NCI-H187 treated with DMSO at 0.1 percent for 48 hours (cell line): ENCODE data around the gene YAF2.

Experiments used
- DNase-seq: peaks from one replicate; lab custom pipeline; 2025; lab: John Stamatoyannopoulos, UW

Gene YAF2

GRCh38 chr12:42144408-42145196 lies 93.4 kb downstream of the YAF2 start, which contains the start of gene GXYLT1:
TSS of gene GXYLT1 (minus strand) at chr12:42144874. CDS start at chr12:42144646, 228 bp downstream.
- peak; percentile 51 for DNase-seq

- DNase-seq: no peak
Observed at GRCh38 chr12:42144158-42144407, 94.0 kb downstream of the YAF2 start.

- no peak for DNase-seq
Observed at GRCh38 chr12:42143452-42144157, 94.4 kb downstream of the YAF2 start.

GRCh38 chr12:42141981-42142606 lies 96.0 kb downstream of the YAF2 start:
- no peak for DNase-seq

GRCh38 chr12:42140901-42141300 lies 97.1 kb downstream of the YAF2 start:
- DNase-seq: no peak

- DNase-seq: no peak
Observed at GRCh38 chr12:42135259-42135814, 102.7 kb downstream of the YAF2 start.

GRCh38 chr12:42130672-42131402 lies 107.2 kb downstream of the YAF2 start:
- DNase-seq: no peak

GRCh38 chr12:42129595-42130204 lies 108.3 kb downstream of the YAF2 start:
- DNase-seq: no peak

GRCh38 chr12:42128888-42129287 lies 109.2 kb downstream of the YAF2 start:
- no peak for DNase-seq

- DNase-seq: no peak
Observed at GRCh38 chr12:42128327-42128726, 109.7 kb downstream of the YAF2 start.

- no peak for DNase-seq
Observed at GRCh38 chr12:42126963-42127362, 111.1 kb downstream of the YAF2 start.

- no peak for DNase-seq
Observed at GRCh38 chr12:42125388-42125767, 112.7 kb downstream of the YAF2 start.

- no peak for DNase-seq
Observed at GRCh38 chr12:42124764-42125387, 113.2 kb downstream of the YAF2 start.

GRCh38 chr12:42119085-42119633 lies 118.9 kb downstream of the YAF2 start:
- no peak for DNase-seq

GRCh38 chr12:42118136-42118879 lies 119.7 kb downstream of the YAF2 start:
- DNase-seq: no peak

GRCh38 chr12:42109031-42109430 lies 129.0 kb downstream of the YAF2 start:
- DNase-seq: no peak
